Nephron (organoid): ENCODE data around the gene FOXL2.

Experiments
- H3K27ac Mint-ChIP-seq, 3 experiments: 2 replicates each; pipeline ENCODE4 v1.8.0; 2020; ENCODE audit warnings: mixed read lengths in 3 of 3, mild to moderate bottlenecking in 2 of 3, moderate library complexity in 1 of 3
- H3K27me3 Mint-ChIP-seq: 2 replicates; pipeline ENCODE4 v1.8.0; 2021; ENCODE audit warnings: low read depth, mild to moderate bottlenecking, moderate library complexity, mixed read lengths
- H3K36me3 Mint-ChIP-seq: 2 replicates; pipeline ENCODE4 v1.8.0; 2020; ENCODE audit warnings: low read depth, mixed read lengths
- H3K4me1 Mint-ChIP-seq: 2 replicates; pipeline ENCODE4 v1.8.0; 2020; ENCODE audit warnings: mixed read lengths
- H3K4me3 Mint-ChIP-seq, 3 experiments: 2 replicates each; pipeline ENCODE4 v1.8.0; 2020; ENCODE audit warnings: mild to moderate bottlenecking in 3 of 3, mixed read lengths in 3 of 3, moderate library complexity in 2 of 3
- H3K9me3 Mint-ChIP-seq: 2 replicates; pipeline ENCODE4 v1.8.0; 2020; ENCODE audit warnings: mixed read lengths
- TF ChIP-seq, protein P1 (sequence below), 3 experiments: fragments of 200-600 bp; sonication (generic); IDR thresholded peaks; one replicate each; pipeline ENCODE4 v1.5.0; 2021; ENCODE audit warnings: antibody characterized with exemption in 3 of 3; ENCODE audit not compliant: unreplicated experiment in 3 of 3

FOXL2 gene

DNA sequence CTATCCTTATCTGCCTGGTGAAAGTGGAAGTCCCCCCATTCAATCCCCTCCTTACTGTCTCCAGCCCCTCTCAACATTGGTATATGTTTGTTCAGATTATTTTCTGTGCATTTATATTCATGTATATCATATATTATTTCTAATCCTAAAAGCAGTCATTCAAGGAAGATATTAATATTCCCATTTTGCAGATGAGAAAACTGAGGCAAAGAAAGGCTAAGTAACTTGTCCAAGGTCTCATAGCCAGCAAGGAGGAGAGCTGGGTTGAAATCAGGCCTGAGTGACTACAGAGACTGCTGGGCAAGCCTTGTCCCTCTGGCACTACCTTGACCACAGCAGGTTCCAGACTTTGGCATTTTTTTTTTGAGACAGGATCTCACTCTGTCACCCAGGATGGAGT is 29.1 kb upstream of the FOXL2 start:
- Mint-ChIP-seq H3K36me3 (no peaks in the 10 kb centered on the region), H3K4me3 (no peak overlapping the region), H3K9me3 (no peaks in the 10 kb centered on the region), H3K27me3 (peaks cover 39% of the 10 kb centered on the region), H3K27ac (no peak overlapping the region), H3K4me1 (peaks cover 19% of the 10 kb centered on the region)
- TF ChIP-seq, protein P1, sequence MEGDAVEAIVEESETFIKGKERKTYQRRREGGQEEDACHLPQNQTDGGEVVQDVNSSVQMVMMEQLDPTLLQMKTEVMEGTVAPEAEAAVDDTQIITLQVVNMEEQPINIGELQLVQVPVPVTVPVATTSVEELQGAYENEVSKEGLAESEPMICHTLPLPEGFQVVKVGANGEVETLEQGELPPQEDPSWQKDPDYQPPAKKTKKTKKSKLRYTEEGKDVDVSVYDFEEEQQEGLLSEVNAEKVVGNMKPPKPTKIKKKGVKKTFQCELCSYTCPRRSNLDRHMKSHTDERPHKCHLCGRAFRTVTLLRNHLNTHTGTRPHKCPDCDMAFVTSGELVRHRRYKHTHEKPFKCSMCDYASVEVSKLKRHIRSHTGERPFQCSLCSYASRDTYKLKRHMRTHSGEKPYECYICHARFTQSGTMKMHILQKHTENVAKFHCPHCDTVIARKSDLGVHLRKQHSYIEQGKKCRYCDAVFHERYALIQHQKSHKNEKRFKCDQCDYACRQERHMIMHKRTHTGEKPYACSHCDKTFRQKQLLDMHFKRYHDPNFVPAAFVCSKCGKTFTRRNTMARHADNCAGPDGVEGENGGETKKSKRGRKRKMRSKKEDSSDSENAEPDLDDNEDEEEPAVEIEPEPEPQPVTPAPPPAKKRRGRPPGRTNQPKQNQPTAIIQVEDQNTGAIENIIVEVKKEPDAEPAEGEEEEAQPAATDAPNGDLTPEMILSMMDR (IDR thresholded peaks at IDR 0.05; ENCODE audit: unreplicated experiment in 3 of 3): no peak

DNA sequence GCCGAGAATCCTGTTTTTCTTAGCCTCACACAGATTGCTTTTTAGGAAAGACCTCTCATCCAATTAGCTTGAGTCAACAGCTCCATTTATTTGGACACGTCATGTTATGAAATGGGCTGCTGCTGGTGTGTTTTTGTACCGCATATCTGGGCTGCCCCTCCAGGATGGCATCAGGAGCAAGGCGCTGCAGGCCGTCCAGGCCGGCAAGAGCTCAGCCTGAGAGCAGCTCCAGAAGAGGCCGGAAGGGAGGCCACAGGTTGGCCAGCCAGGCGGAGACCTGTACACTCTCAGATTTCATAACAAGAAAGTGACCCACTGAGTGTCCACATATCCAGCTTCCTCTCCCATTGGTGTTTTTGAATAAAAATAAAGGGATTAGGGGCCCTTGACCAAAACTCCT is 28.4 kb upstream of the FOXL2 start:
- H3K4me3 Mint-ChIP-seq: no peak overlapping the region
- H3K27me3 Mint-ChIP-seq: peaks cover 41% of the 10 kb centered on the region
- TF ChIP-seq, protein P1 (IDR thresholded peaks at IDR 0.05; ENCODE audit: unreplicated experiment in 3 of 3): no peak
- H3K27ac Mint-ChIP-seq: no peak overlapping the region
- H3K36me3 Mint-ChIP-seq: no peaks in the 10 kb centered on the region
- no peaks in the 10 kb centered on the region for H3K9me3 Mint-ChIP-seq
- H3K4me1 Mint-ChIP-seq: peaks cover 14% of the 10 kb centered on the region

DNA sequence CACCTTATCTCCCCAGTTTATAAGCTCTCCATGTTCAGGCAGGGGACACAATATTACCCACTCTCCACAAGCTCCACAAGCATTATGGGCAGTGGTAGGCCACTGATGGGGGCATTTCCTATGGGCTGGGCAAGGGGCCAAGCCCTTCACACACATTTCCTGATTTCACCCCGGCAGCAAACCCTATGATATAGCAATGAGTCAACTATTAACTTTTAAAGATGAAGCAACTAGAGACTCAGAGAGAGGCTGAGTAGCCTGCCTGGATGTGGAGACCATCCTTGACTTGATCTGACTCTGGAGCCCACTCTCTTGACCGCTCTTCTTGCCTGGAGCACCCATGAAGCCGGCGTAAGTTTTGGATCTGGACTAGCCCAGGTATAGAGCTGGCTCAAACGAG is 27.5 kb upstream of the FOXL2 start:
- peaks cover 41% of the 10 kb centered on the region for H3K27me3 Mint-ChIP-seq
- H3K27ac Mint-ChIP-seq: no peak overlapping the region
- H3K4me3 Mint-ChIP-seq: no peak overlapping the region
- TF ChIP-seq, protein P1 (IDR thresholded peaks at IDR 0.05; ENCODE audit: unreplicated experiment in 3 of 3): no peak
- H3K36me3 Mint-ChIP-seq: no peaks in the 10 kb centered on the region
- no peaks in the 10 kb centered on the region for H3K9me3 Mint-ChIP-seq
- H3K4me1 Mint-ChIP-seq: peaks cover 12% of the 10 kb centered on the region

DNA sequence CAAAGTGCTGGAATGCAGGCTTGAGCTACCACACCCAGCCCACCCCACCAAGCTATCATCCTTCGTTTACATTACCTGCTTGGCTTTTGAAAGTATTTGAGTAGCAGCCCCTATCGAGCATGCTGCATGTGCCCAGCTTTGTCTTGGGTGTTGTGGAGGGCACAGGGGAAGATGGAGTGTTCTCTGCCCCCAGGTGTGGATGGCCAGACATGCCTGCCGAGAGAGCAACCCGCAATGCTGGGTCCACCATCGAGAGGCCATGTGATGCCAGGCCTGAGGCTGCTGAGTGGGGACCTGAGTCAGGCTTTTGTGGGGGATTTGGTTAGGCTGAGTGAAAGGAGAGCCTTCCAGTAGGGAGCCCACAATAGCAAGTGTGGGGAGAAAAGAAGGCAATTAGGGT is 26.0 kb upstream of the FOXL2 start:
- Mint-ChIP-seq H3K27me3 (peaks cover 46% of the 10 kb centered on the region), H3K4me1 (peaks cover 12% of the 10 kb centered on the region), H3K9me3 (no peaks in the 10 kb centered on the region), H3K4me3 (no peak overlapping the region), H3K27ac (no peak overlapping the region), H3K36me3 (no peaks in the 10 kb centered on the region)
- TF ChIP-seq, protein P1 (IDR thresholded peaks at IDR 0.05; ENCODE audit: unreplicated experiment in 3 of 3): no peak

DNA sequence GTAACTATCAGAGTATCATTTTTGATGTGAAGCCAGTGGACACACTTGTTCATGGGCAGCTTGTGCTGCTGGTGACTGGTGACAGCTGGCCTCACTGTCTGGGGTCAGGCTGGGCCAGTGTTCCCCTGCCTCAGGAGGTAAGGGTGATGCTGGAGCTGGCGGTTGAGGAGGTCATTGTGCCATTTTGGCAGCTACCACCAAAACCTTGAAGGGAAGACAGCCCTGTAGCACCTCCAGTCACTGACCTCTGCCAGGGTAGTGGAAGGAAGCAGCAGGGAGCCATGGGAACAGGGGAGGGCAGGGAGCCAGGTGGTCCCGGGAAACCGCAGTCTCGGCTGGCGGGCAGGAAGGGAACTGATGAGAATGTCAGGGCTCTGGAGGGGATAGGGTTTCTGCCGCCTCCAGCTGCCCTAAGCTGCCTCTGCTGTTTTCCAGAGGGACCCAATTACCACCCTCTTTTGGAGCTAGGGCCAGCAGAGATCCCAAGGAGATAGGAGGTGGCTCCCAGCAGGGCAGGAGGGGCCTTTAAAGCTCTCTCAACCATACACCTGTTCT is 24.9 kb upstream of the FOXL2 start:
- H3K27ac Mint-ChIP-seq: no peak overlapping the region
- no peak overlapping the region for H3K4me3 Mint-ChIP-seq
- H3K4me1 Mint-ChIP-seq: peaks cover 12% of the 10 kb centered on the region
- no peaks in the 10 kb centered on the region for H3K36me3 Mint-ChIP-seq
- H3K27me3 Mint-ChIP-seq: peaks cover 47% of the 10 kb centered on the region
- peaks cover 2% of the 10 kb centered on the region for H3K9me3 Mint-ChIP-seq
- TF ChIP-seq, protein P1 (IDR thresholded peaks at IDR 0.05; ENCODE audit: unreplicated experiment in 3 of 3): no peak

DNA sequence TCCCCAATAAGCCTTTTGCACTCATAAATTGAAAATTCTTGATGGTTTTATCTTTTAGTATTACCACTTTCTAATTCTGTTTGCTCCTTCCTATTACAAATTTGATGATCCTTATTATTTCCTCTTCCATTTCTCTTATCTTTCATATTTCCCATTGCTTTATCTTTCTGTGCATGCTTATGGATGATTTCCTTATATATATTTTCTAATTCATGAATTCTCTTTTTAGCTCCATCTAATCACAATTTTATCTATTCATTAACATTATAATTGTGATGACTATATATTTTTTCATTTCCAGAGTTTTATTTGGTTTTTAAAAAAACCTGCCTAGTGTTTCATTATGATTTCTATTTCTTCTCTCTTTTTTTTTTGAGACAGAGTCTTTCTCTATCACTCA is 18.0 kb upstream of the FOXL2 start:
- peaks cover 47% of the 10 kb centered on the region for H3K27me3 Mint-ChIP-seq
- H3K4me3 Mint-ChIP-seq: no peak overlapping the region
- no peaks in the 10 kb centered on the region for H3K4me1 Mint-ChIP-seq
- no peaks in the 10 kb centered on the region for H3K36me3 Mint-ChIP-seq
- TF ChIP-seq, protein P1 (IDR thresholded peaks at IDR 0.05; ENCODE audit: unreplicated experiment in 3 of 3): no peak
- peaks cover 25% of the 10 kb centered on the region for H3K9me3 Mint-ChIP-seq
- no peak overlapping the region for H3K27ac Mint-ChIP-seq
